Natural killer cell (primary cell): Measurements from ENCODE around the gene TCF7. TPM values are rescaled to one million over a fixed set of nuclear protein-coding genes. Genes with fewer than 3 reads are reported as not detected.

ENCODE experiments used
- ATAC-seq, 3 donors: fragments of 150-1000 bp in 2 of 3; fragments of 200-7000 bp in 1 of 3; cut with Tn5 transposase; 1 replicate in 1 of 3; 2 replicates in 2 of 3; pipeline ENCODE4 v1.10.0; 2021; ENCODE audit warnings: mild to moderate bottlenecking in 2 of 3, moderate library complexity in 2 of 3
- DNase-seq, 2 donors: peaks; one replicate each; pipeline versions ENCODE4 v3.0.0 to v3.0.0-alpha.2; 2013 to 2021; ENCODE audit warnings: mixed read lengths in 1 of 2
- H3K27ac ChIP-seq: one replicate; pipeline ENCODE4 v1.5.1; 2013; ENCODE audit warnings: mild to moderate bottlenecking, low read length
- H3K27me3 ChIP-seq: one replicate; pipeline ENCODE4 v1.6.1; 2013; ENCODE audit warnings: low read length; ENCODE audit not compliant: control insufficient read depth, insufficient read depth
- H3K36me3 ChIP-seq: one replicate; pipeline ENCODE4 v1.6.1; 2013; ENCODE audit warnings: low read length; ENCODE audit not compliant: control insufficient read depth, insufficient read depth
- H3K4me1 ChIP-seq: one replicate; pipeline ENCODE4 v1.6.1; 2013; ENCODE audit warnings: low read length; ENCODE audit not compliant: control insufficient read depth, insufficient read depth
- H3K4me3 ChIP-seq: one replicate; pipeline ENCODE4 v1.5.1; 2013; ENCODE audit warnings: low read length
- H3K9me3 ChIP-seq: one replicate; pipeline ENCODE4 v1.6.1; 2013; ENCODE audit warnings: low read length; ENCODE audit not compliant: control insufficient read depth, insufficient read depth
- H3K27ac Mint-ChIP-seq, 2 donors: one replicate each; pipeline ENCODE4 v1.8.0; 2022; ENCODE audit warnings: mild to moderate bottlenecking in 2 of 2, mixed read lengths in 2 of 2, moderate library complexity in 1 of 2
- H3K27me3 Mint-ChIP-seq, 2 donors: one replicate each; pipeline ENCODE4 v1.8.0; 2022; ENCODE audit warnings: low read depth in 2 of 2, mixed read lengths in 2 of 2
- H3K36me3 Mint-ChIP-seq: one replicate; pipeline ENCODE4 v1.8.0; 2022; ENCODE audit warnings: mixed read lengths
- H3K4me1 Mint-ChIP-seq, 2 donors: one replicate each; pipeline ENCODE4 v1.8.0; 2022; ENCODE audit warnings: mixed read lengths in 2 of 2
- H3K4me3 Mint-ChIP-seq: one replicate; pipeline ENCODE4 v1.8.0; 2022; ENCODE audit warnings: mild to moderate bottlenecking, moderate library complexity, mixed read lengths
- H3K9me3 Mint-ChIP-seq, 2 donors: one replicate each; pipeline ENCODE4 v1.8.0; 2022; ENCODE audit warnings: mixed read lengths in 2 of 2
- CTCF ChIP-seq: fragments of 200-600 bp; IDR thresholded peaks from one replicate; pipeline ENCODE4 v1.8.0; 2022; ENCODE audit warnings: antibody characterized with exemption
- WGBS: methylation state at CpG from one replicate; pipeline ENCODE4 v1.1.7; 2013; ENCODE audit warnings: missing lambda C conversion rate; ENCODE audit not compliant: insufficient coverage; 5-methylcytosine and 5-hydroxymethylcytosine counted together
- intact Hi-C: fragments of 100-400 bp; cut with micrococcal nuclease; formaldehyde crosslinking; loops from one replicate; pipeline ENCODE4 v1.14.2; 2022
- total RNA-seq, 4 donors: library from RNA; stranded (reverse); fragments of 120-200 nt in 1 of 4; gene quantifications; one replicate each; pipeline versions ENCODE4 v1.2.3 to v1.2.4, GENCODE V29; 2013 to 2022

The TCF7 gene
- total RNA-seq, 3 donors from 2014 or later (not counting 1 experiment from before 2014, with no cell fraction given) = 97.7 to 203 (median 158) TPM

GRCh38 chr5:134176511-134177368, 62.3 kb downstream of the TCF7 start, which contains the start of gene SKP1:
SKP1 (minus strand) TSS chr5:134176950; CDS start chr5:134174022, 2,928 bp downstream.
- H3K4me1 ChIP-seq = peaks cover 12% of the 10 kb centered on the region
- H3K27me3 ChIP-seq = no peaks in the 10 kb centered on the region
- peak within 1 kb of the TSS; percentile 99 for H3K27ac ChIP-seq
- peaks cover 13% of the 10 kb centered on the region for H3K36me3 ChIP-seq
- H3K27ac Mint-ChIP-seq = peak within 1 kb of the TSS; percentile 92 to 97
- DNase-seq (peak; percentile 88 to 93), ATAC-seq (peak; percentile 88 to 95 (median 89))
- no peaks in the 10 kb centered on the region for H3K9me3 ChIP-seq
- TF ChIP-seq CTCF = no peak
- H3K4me3 Mint-ChIP-seq = peak within 1 kb of the TSS; percentile 89
- H3K4me3 ChIP-seq = peak within 1 kb of the TSS; percentile 100
- intact Hi-C loops = loop anchor here (2.0 to 5.0 kb wide), 2 partner anchors 50 to 196 kb away; partner anchors contain the start of genes PPP2CA and UBE2B
- H3K9me3 Mint-ChIP-seq = no peaks in the 10 kb centered on the region
- H3K36me3 Mint-ChIP-seq = peaks cover 7% of the 10 kb centered on the region
- H3K4me1 Mint-ChIP-seq = peaks cover 28 to 34% of the 10 kb centered on the region in 2 donors
- H3K27me3 Mint-ChIP-seq = no peaks in the 10 kb centered on the region
- WGBS = under 1% methylated on average over 92 of the region's 92 CpGs

GRCh38 chr5:134177369-134178095, 63.1 kb downstream of the TCF7 start:
- Histone ChIP-seq H3K36me3 (peaks cover 5% of the 10 kb centered on the region), H3K4me1 (peaks cover 12% of the 10 kb centered on the region), H3K27ac (peak overlapping the region; percentile 99), H3K27me3 (no peaks in the 10 kb centered on the region), H3K4me3 (peak overlapping the region; percentile 100), H3K9me3 (no peaks in the 10 kb centered on the region)
- peaks cover 28 to 29% of the 10 kb centered on the region in 2 donors for H3K4me1 Mint-ChIP-seq
- peak overlapping the region; percentile 89 for H3K4me3 Mint-ChIP-seq
- peak in 1 of 2 donors; percentile 54 for DNase-seq
- no peaks in the 10 kb centered on the region for H3K9me3 Mint-ChIP-seq
- peak in 2 of 3 donors; percentile 14 to 19 for ATAC-seq
- TF ChIP-seq CTCF = no peak
- 42% methylated on average over 27 of the region's 29 CpGs for whole genome bisulfite sequencing
- H3K36me3 Mint-ChIP-seq = peaks cover under 1% of the 10 kb centered on the region
- intact Hi-C loops = loop anchor here (2.0 to 5.0 kb wide), 2 partner anchors 49 to 195 kb away; partner anchors contain the start of genes PPP2CA and UBE2B
- H3K27me3 Mint-ChIP-seq = no peaks in the 10 kb centered on the region
- H3K27ac Mint-ChIP-seq = peak overlapping the region; percentile 92 to 97

- H3K4me1 ChIP-seq = peaks cover 12% of the 10 kb centered on the region
- intact Hi-C loops = loop anchor here (5.0 kb wide), 1 partner anchor 194 kb away; the partner anchor contains the start of gene UBE2B
- no peaks in the 10 kb centered on the region for H3K9me3 ChIP-seq
- H3K27ac Mint-ChIP-seq = peak overlapping the region; percentile 92 to 97
- WGBS = 77% methylated on average over 2 of the region's 3 CpGs
- H3K27me3 Mint-ChIP-seq = no peaks in the 10 kb centered on the region
- no peak overlapping the region for H3K4me3 ChIP-seq
- DNase-seq (no peak), ATAC-seq (no peak)
- no peak overlapping the region for H3K27ac ChIP-seq
- TF ChIP-seq CTCF = no peak
- H3K9me3 Mint-ChIP-seq = no peaks in the 10 kb centered on the region
- H3K4me1 Mint-ChIP-seq = peaks cover 28 to 29% of the 10 kb centered on the region in 2 donors
- H3K27me3 ChIP-seq = no peaks in the 10 kb centered on the region
- no peaks in the 10 kb centered on the region for H3K36me3 Mint-ChIP-seq
- peak overlapping the region; percentile 89 for H3K4me3 Mint-ChIP-seq
- H3K36me3 ChIP-seq = peaks cover 4% of the 10 kb centered on the region
Measured at GRCh38 chr5:134178096-134178419, 63.6 kb downstream of the TCF7 start.
